Measurements from ENCODE around the gene AK8. TPM values are rescaled to one million over a fixed set of nuclear protein-coding genes. Genes with fewer than 3 reads are reported as not detected.

AK8 gene
- total and polyA plus RNA-seq, 8 donors = 0.56 to 0.89 (median 0.60) TPM; not detected in 5

- Histone ChIP-seq H3K27ac (no peak overlapping the region), H3K27me3 (no peaks in the 10 kb centered on the region), H3K4me3 (no peak overlapping the region), H3K4me1 (no peaks in the 10 kb centered on the region), H3K36me3 (no peaks in the 10 kb centered on the region), H3K9me3 (no peaks in the 10 kb centered on the region)
- intact Hi-C loops (cut with DNase I; ENCODE audit: low total_unique reads) = no loop called here
- WGBS, 5 donors = 76 to 86% (median 85%) methylated on average over 6 of the region's 6 CpGs
- no peak for TF ChIP-seq POLR2AphosphoS5 (IDR thresholded peaks at IDR 0.05)
- no peak for TF ChIP-seq CTCF (IDR thresholded peaks at IDR 0.05)
- TF ChIP-seq POLR2A (IDR thresholded peaks at IDR 0.05) = no peak
- no peak for TF ChIP-seq EP300 (IDR thresholded peaks at IDR 0.05)
- no peak for DNase-seq
These were observed 167.8 kb downstream of the AK8 start for GRCh38 chr9:132710333-132710732.

- no peak for DNase-seq
- Histone ChIP-seq H3K27me3 (no peaks in the 10 kb centered on the region), H3K36me3 (no peaks in the 10 kb centered on the region), H3K9me3 (no peaks in the 10 kb centered on the region), H3K4me1 (peaks cover 0 to 1% (median under 1%) of the 10 kb centered on the region in 4 donors), H3K4me3 (no peak overlapping the region), H3K27ac (no peak overlapping the region)
- 85 to 92% (median 90%) methylated on average over 23 of the region's 23 CpGs for WGBS, 5 donors
- TF ChIP-seq POLR2AphosphoS5 (IDR thresholded peaks at IDR 0.05) (no peak), EP300 (IDR thresholded peaks at IDR 0.05) (no peak), CTCF (IDR thresholded peaks at IDR 0.05) (no peak), POLR2A (IDR thresholded peaks at IDR 0.05) (no peak)
- intact Hi-C loops (cut with DNase I; ENCODE audit: low total_unique reads) = no loop called here
These were observed 169.2 kb downstream of the AK8 start for GRCh38 chr9:132708769-132709430.

- no peak overlapping the region for H3K4me3 ChIP-seq
- H3K27me3 ChIP-seq = no peaks in the 10 kb centered on the region
- WGBS, 5 donors = 78 to 92% (median 86%) methylated on average over 7 to 8 of the region's 8 CpGs
- no peak overlapping the region for H3K27ac ChIP-seq
- no peak for TF ChIP-seq CTCF (IDR thresholded peaks at IDR 0.05)
- no peak for TF ChIP-seq EP300 (IDR thresholded peaks at IDR 0.05)
- TF ChIP-seq POLR2AphosphoS5 (IDR thresholded peaks at IDR 0.05) = no peak
- TF ChIP-seq POLR2A (IDR thresholded peaks at IDR 0.05) = no peak
- H3K9me3 ChIP-seq = no peaks in the 10 kb centered on the region
- intact Hi-C loops (cut with DNase I; ENCODE audit: low total_unique reads) = no loop called here
- peaks cover 0 to 6% (median 5%) of the 10 kb centered on the region in 4 donors for H3K4me1 ChIP-seq
- H3K36me3 ChIP-seq = no peaks in the 10 kb centered on the region
- no peak for DNase-seq
These were observed 169.8 kb downstream of the AK8 start for GRCh38 chr9:132708239-132708638.

- peak overlapping the region; percentile 13 to 71 (median 42) for H3K27ac ChIP-seq
- 11 to 30% (median 15%) methylated on average over 2 of the region's 2 CpGs for WGBS, 5 donors
- intact Hi-C loops (cut with DNase I; ENCODE audit: low total_unique reads) = no loop called here
- no peak overlapping the region for H3K4me3 ChIP-seq
- DNase-seq = peak in 1 of 2 donors; percentile 11
- H3K9me3 ChIP-seq = peaks cover 0 to 4% (median under 1%) of the 10 kb centered on the region in 4 donors
- TF ChIP-seq EP300 (IDR thresholded peaks at IDR 0.05) (no peak), POLR2A (IDR thresholded peaks at IDR 0.05) (no peak), POLR2AphosphoS5 (IDR thresholded peaks at IDR 0.05) (peak in 1 of 3 donors; percentile 52), CTCF (IDR thresholded peaks at IDR 0.05) (no peak)
- no peaks in the 10 kb centered on the region for H3K36me3 ChIP-seq
- H3K4me1 ChIP-seq = peaks cover 8 to 24% (median 16%) of the 10 kb centered on the region in 4 donors
- no peaks in the 10 kb centered on the region for H3K27me3 ChIP-seq
These were observed 174.7 kb downstream of the AK8 start for GRCh38 chr9:132703336-132703735.

All from stomach (tissue), 9 donors.